K562 (cell line): ENCODE measurements around the gene IQCM.

ENCODE experiments used
- BHLHE40 ChIP-seq: IDR thresholded peaks from 2 replicates; pipeline ENCODE4 v1.6.1; 2011; ENCODE audit warnings: low read length, improper control_type of control experiment
- CHD1 ChIP-seq: fragments of 200-600 bp; sonication (generic); IDR thresholded peaks from one replicate; pipeline ENCODE4 v1.6.1; 2012; ENCODE audit warnings: mild to moderate bottlenecking, moderate library complexity, low read length, inconsistent platforms
- MCM2 ChIP-seq: fragments of 450-650 bp; IDR thresholded peaks from 2 replicates; pipeline ENCODE4 v1.6.1; 2017; ENCODE audit warnings: low read depth, mild to moderate bottlenecking
- POLR2AphosphoS5 ChIP-seq: IDR thresholded peaks from 2 replicates; pipeline ENCODE4 v1.6.1; 2011; ENCODE audit warnings: mild to moderate bottlenecking, low read depth, low read length, moderate library complexity; ENCODE audit not compliant: control insufficient read depth, insufficient read depth
- THRA ChIP-seq: fragments of 450-650 bp; IDR thresholded peaks from 2 replicates; pipeline ENCODE4 v1.6.1; 2017; ENCODE audit warnings: mild to moderate bottlenecking, moderate library complexity
- ZFP91 ChIP-seq: sonication (generic); formaldehyde crosslinking; IDR thresholded peaks from 2 replicates; pipeline ENCODE4 v1.8.0; 2022; ENCODE audit warnings: mild to moderate bottlenecking, missing genetic modification reagents

DNA sequence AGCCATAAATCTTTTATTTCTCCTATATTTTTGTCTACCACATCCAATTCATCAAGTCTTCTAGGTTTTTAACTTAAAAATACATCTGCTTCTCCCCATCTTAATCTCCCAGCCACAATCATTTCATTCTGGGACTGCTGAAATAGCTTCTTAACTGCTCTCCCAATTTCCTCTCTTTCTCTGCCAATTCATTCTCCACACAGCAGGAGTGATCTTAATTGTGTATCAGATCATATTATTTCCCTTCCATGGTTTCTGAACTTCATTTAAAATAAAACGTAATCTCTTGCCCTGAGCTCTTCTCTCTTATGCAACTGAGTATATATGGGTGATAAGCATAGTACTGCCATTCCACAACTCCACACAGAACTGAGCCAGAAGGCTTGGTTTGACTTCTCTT, 69.4 kb downstream of the IQCM start:
- no peak for TF ChIP-seq CHD1
- TF ChIP-seq ZFP91: no peak
- no peak for TF ChIP-seq THRA
- no peak for TF ChIP-seq BHLHE40
- TF ChIP-seq MCM2: no peak
- TF ChIP-seq POLR2AphosphoS5: no peak
